HepG2 (cell line): ENCODE results near the gene CARHSP1. TPM values are rescaled to one million over a fixed set of nuclear protein-coding genes. Genes with fewer than 3 reads are reported as not detected.

ENCODE experiments used
- ADNP ChIP-seq: sonication (generic); formaldehyde crosslinking; IDR thresholded peaks from 2 replicates; pipeline ENCODE4 v1.4.0; 2020; ENCODE audit warnings: missing genetic modification reagents
- ARNT ChIP-seq: fragments of 450-650 bp; IDR thresholded peaks from 2 replicates; pipeline ENCODE4 v1.6.1; 2017
- ATF3 ChIP-seq: sonication (generic); formaldehyde crosslinking; IDR thresholded peaks from 2 replicates; pipeline ENCODE4 v1.4.0; 2020; ENCODE audit warnings: missing genetic modification reagents
- CEBPB ChIP-seq: IDR thresholded peaks from 2 replicates; pipeline ENCODE4 v1.6.1; 2011; ENCODE audit warnings: low read depth, low read length, improper control_type of control experiment, borderline replicate concordance
- ETV6 ChIP-seq: sonication (generic); formaldehyde crosslinking; conservative IDR thresholded peaks from 2 replicates; pipeline ENCODE4 v1.4.0; 2020; ENCODE audit warnings: missing genetic modification reagents
- KDM3A ChIP-seq: IDR thresholded peaks from 2 replicates; pipeline ENCODE4 v1.6.1; 2018; ENCODE audit warnings: low read depth, missing compliant biosample characterization
- KDM4B ChIP-seq: sonication (generic); formaldehyde crosslinking; IDR thresholded peaks from 2 replicates; pipeline ENCODE4 v1.4.0; 2020; ENCODE audit warnings: missing genetic modification reagents
- NKX3-1 ChIP-seq: sonication (generic); formaldehyde crosslinking; IDR thresholded peaks from 2 replicates; pipeline ENCODE4 v1.5.0; 2020; ENCODE audit warnings: missing genetic modification reagents
- NR1H2 ChIP-seq: sonication (generic); formaldehyde crosslinking; IDR thresholded peaks from 2 replicates; pipeline ENCODE4 v1.8.1; 2022; ENCODE audit warnings: low read depth, missing genetic modification reagents, borderline replicate concordance
- NRL ChIP-seq: sonication (generic); formaldehyde crosslinking; IDR thresholded peaks from 2 replicates; pipeline ENCODE4 v1.5.0; 2020; ENCODE audit warnings: missing genetic modification reagents, mild to moderate bottlenecking, moderate library complexity, borderline replicate concordance
- PAF1 ChIP-seq: IDR thresholded peaks from 2 replicates; pipeline ENCODE4 v1.6.1; 2016; ENCODE audit warnings: missing genetic modification reagents, missing compliant biosample characterization
- SMAD9 ChIP-seq: sonication (generic); formaldehyde crosslinking; IDR thresholded peaks from 2 replicates; pipeline ENCODE4 v1.5.1; 2020; ENCODE audit warnings: mild to moderate bottlenecking, missing genetic modification reagents
- TEAD2 ChIP-seq: sonication (generic); formaldehyde crosslinking; IDR thresholded peaks from 2 replicates; pipeline ENCODE4 v1.9.0; 2021; ENCODE audit warnings: missing genetic modification reagents
- TFDP1 ChIP-seq: IDR thresholded peaks from 2 replicates; pipeline ENCODE4 v1.6.1; 2016; ENCODE audit warnings: missing compliant biosample characterization, missing genetic modification reagents, borderline replicate concordance
- TFE3 ChIP-seq: IDR thresholded peaks from 2 replicates; pipeline ENCODE4 v1.6.1; 2016
- ZBTB2 ChIP-seq: sonication (generic); formaldehyde crosslinking; IDR thresholded peaks from 2 replicates; pipeline ENCODE4 v1.8.0; 2022; ENCODE audit warnings: low read depth, missing genetic modification reagents
- ZBTB3 ChIP-seq: sonication (generic); formaldehyde crosslinking; IDR thresholded peaks from 2 replicates; pipeline ENCODE4 v1.4.0; 2020; ENCODE audit warnings: low read depth, mild to moderate bottlenecking, moderate library complexity, missing genetic modification reagents, borderline replicate concordance
- ZFX ChIP-seq: sonication (generic); formaldehyde crosslinking; IDR thresholded peaks from 2 replicates; pipeline ENCODE4 v1.4.0; 2020; ENCODE audit warnings: mild to moderate bottlenecking, low read depth, missing genetic modification reagents, moderate library complexity
- ZKSCAN5 ChIP-seq: sonication (generic); formaldehyde crosslinking; IDR thresholded peaks from 2 replicates; pipeline ENCODE4 v1.5.1; 2020; ENCODE audit warnings: mild to moderate bottlenecking, missing genetic modification reagents
- ZMYM2 ChIP-seq: sonication (generic); formaldehyde crosslinking; IDR thresholded peaks from 2 replicates; pipeline ENCODE4 v1.8.0; 2022; ENCODE audit warnings: mild to moderate bottlenecking, missing genetic modification reagents
- ZNF34 ChIP-seq: sonication (generic); formaldehyde crosslinking; IDR thresholded peaks from 2 replicates; pipeline ENCODE4 v1.4.0; 2020; ENCODE audit warnings: mild to moderate bottlenecking, missing genetic modification reagents, borderline replicate concordance
- ZNF432 ChIP-seq: sonication (generic); formaldehyde crosslinking; IDR thresholded peaks from 2 replicates; pipeline ENCODE4 v1.5.0; 2020; ENCODE audit warnings: missing genetic modification reagents, mild to moderate bottlenecking, borderline replicate concordance
- ZNF768 ChIP-seq: sonication (generic); formaldehyde crosslinking; IDR thresholded peaks from 2 replicates; pipeline ENCODE4 v1.4.0; 2020; ENCODE audit warnings: missing genetic modification reagents
- ZSCAN22 ChIP-seq: sonication (generic); formaldehyde crosslinking; IDR thresholded peaks from 2 replicates; pipeline ENCODE4 v1.4.0; 2020; ENCODE audit warnings: mild to moderate bottlenecking, missing genetic modification reagents
- polyA plus RNA-seq, 8 experiments: library from polyadenylated mRNA; depleted of rRNA in 3 of 8; stranded (reverse) in 7 of 8; unstranded in 1 of 8; fragments of >200 nt; fragmentation: Illumina TruSeq in 4 of 8; extraction: Trizol in 4 of 8; gene quantifications; 2 replicates each; pipeline versions ENCODE4 v1.2.1 to v1.2.3, GENCODE V29; 2011 to 2016; ENCODE audit warnings: low read depth in 4 of 8, missing spikeins in 1 of 8, mixed read lengths in 1 of 8; ENCODE audit not compliant: insufficient read depth in 1 of 8
- total RNA-seq, 5 experiments: library from RNA; depleted of rRNA; stranded (reverse); fragments of >200 nt; fragmentation: Illumina TruSeq; extraction: Trizol; gene quantifications; 2 replicates each; pipeline ENCODE4 v1.2.3, GENCODE V29; 2016; ENCODE audit warnings: low read depth in 1 of 5

Gene CARHSP1
- total and polyA plus RNA-seq, 2 of the 13 experiments (the other 11 are each of a cell fraction or from before 2014, with no cell fraction given) = 173 to 345 TPM

- TF ChIP-seq TFDP1 (CRISPR knock-in tag) (peak; percentile 69), ARNT (no peak), KDM4B (CRISPR knock-in tag) (peak; percentile 95), NRL (peak; percentile 77), ATF3 (peak; percentile 41; the same call in 1 of the 2 replicates), NKX3-1 (peak; percentile 89; the same call in 1 of the 2 replicates), ZNF768 (no peak; the same call in 1 of the 2 replicates), ETV6 (peak; percentile 14; the same call in 1 of the 2 replicates), SMAD9 (CRISPR knock-in tag) (no peak), ZBTB3 (CRISPR knock-in tag) (peak; percentile 98), ZNF432 (CRISPR knock-in tag) (no peak), TEAD2 (CRISPR knock-in tag) (no peak; the same call in none of the 2 replicates), NR1H2 (peak; percentile 56; the same call in 1 of the 2 replicates), ZMYM2 (CRISPR knock-in tag) (peak; percentile 80), ZNF34 (CRISPR knock-in tag) (peak; percentile 93), TFE3 (CRISPR knock-in tag) (peak; percentile 84; the same call in 1 of the 2 replicates), CEBPB (no peak; the same call in 1 of the 2 replicates), PAF1 (CRISPR knock-in tag) (peak; percentile 93; the same call in 1 of the 2 replicates), ZKSCAN5 (CRISPR knock-in tag) (peak; percentile 43; the same call in 1 of the 2 replicates), ZSCAN22 (CRISPR knock-in tag) (peak; percentile 86; the same call in 1 of the 2 replicates), ZFX (CRISPR knock-in tag) (peak; percentile 99), ZBTB2 (CRISPR knock-in tag) (peak; percentile 63), KDM3A (peak; percentile 97), ADNP (CRISPR knock-in tag) (peak; percentile 16; the same call in 1 of the 2 replicates)
Measured at GRCh38 chr16:8863594-8864424, 5.0 kb downstream of the CARHSP1 start (continued).
